RPMI8226 (cell line): ENCODE results near the gene PIK3CA.
A peak's percentile ranks its signal among the peaks of the same experiment; 100 is the strongest.
"Not testable (repeated sequence)": the region's sequence is repeated elsewhere in the genome, so short reads cannot be mapped to it uniquely, and the experiment has no call there.

ENCODE experiments used
- DNase-seq: peaks from one replicate; pipeline ENCODE4 v3.0.0-alpha.2; 2015

Gene PIK3CA

GRCh38 chr3:179147873-179148615, at the start of gene PIK3CA:
PIK3CA (plus strand) TSS chr3:179148357; CDS start chr3:179198826, 50,469 bp downstream.
- DNase-seq, result peak; percentile 100

- DNase-seq, result no peak
Observed at GRCh38 chr3:179098388-179099077, 49.6 kb upstream of the PIK3CA start.

DNA sequence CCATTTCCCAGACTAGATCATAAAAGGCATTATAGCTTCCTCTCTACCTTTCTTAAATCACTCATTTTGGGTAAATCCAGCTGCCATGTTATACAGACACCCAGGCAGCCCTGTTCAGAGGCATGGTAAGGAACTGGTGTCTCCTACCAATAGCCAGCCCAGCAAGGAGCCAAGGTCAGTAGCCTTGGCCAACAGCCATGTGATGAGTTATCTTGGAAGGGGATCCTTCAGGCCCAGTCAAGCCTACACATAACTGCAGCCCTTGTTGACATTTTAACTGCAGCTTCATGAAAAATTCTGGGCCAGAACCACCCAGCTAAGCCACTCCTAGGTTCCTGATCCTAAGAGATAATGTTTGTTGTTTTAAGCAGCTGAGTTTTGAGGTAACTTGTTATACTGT, 47.5 kb upstream of the PIK3CA start:
- DNase-seq, result no peak

DNA sequence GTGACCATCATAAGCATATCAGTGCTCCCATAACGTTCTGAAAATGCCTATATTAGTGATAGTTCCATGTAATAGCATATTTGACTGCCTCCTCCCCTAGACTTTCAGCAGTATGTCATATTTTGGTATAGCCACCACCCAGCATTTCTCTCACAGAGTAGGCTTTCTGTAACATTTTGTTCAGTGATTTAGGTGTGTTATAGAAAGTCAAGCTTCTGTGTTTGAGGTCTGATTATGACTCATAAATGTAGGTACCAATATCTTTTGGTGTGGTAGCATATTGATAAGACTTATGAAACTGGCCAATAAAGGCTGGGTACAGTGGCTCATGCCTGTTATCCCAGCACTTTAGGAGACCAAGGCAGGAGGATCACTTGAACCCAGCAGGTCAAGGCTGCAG, 42.3 kb upstream of the PIK3CA start:
- no peak for DNase-seq

DNA sequence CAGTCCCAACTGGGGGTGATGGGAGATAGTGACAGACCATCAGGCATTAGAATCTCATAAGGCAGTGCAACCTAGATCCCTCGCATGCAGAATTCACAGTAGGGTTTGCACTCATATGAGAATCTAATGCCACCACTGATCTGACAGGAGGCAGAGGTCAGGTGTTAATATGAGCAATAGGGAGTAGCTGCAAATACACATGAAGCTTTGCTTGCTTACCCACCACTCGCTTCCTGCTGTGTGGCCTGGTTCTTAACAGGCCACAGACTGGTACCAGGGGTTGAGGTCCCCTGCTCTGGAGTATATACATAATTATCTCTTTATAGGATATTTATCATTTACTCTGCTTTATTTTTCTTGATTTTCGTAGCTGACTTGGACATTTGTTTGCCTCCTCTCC, 40.5 kb upstream of the PIK3CA start:
- DNase-seq, result no peak

DNA sequence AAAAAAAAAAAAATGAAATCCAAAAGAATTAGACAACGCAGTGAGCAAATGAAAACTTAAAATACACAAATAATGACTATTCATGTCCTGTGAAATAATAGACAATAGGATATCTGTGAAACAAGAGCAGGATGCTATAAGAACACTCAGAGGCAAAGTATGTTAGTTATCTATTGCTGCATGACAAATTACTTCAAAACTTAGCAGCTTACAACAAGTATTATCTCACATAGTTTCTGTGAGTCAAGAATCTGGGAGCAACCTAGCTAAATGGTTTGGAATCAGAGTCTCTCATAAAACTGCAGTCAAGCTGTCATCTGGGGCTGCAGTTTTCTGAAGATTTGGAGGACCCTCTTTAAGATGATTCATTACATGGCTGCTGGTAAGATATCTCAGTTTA, 40.1 kb upstream of the PIK3CA start:
- DNase-seq, result no peak

DNA sequence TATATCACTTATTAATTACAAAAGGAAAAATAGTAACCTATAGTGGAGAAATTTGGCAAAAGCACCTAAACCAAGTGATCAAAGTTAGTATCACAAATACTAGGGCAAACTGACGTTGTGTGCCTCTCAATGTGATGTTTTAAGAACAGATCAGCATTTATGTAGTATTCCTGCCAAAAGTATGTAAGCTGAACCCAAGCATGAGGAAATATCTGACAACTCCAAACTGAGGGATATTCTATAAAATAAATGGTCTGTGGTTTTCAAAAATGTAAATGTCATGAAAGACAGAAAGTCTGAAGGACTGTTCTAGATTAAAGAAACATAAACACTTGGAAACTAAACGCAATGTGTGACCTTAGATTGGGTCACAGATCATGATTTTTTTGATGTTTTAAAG, 34.3 kb upstream of the PIK3CA start:
- DNase-seq, result no peak

- not testable (repeated sequence) for DNase-seq
Observed at GRCh38 chr3:179115444-179115843, 32.7 kb upstream of the PIK3CA start.

- no peak for DNase-seq
Observed at GRCh38 chr3:179116816-179117215, 31.3 kb upstream of the PIK3CA start.

DNA sequence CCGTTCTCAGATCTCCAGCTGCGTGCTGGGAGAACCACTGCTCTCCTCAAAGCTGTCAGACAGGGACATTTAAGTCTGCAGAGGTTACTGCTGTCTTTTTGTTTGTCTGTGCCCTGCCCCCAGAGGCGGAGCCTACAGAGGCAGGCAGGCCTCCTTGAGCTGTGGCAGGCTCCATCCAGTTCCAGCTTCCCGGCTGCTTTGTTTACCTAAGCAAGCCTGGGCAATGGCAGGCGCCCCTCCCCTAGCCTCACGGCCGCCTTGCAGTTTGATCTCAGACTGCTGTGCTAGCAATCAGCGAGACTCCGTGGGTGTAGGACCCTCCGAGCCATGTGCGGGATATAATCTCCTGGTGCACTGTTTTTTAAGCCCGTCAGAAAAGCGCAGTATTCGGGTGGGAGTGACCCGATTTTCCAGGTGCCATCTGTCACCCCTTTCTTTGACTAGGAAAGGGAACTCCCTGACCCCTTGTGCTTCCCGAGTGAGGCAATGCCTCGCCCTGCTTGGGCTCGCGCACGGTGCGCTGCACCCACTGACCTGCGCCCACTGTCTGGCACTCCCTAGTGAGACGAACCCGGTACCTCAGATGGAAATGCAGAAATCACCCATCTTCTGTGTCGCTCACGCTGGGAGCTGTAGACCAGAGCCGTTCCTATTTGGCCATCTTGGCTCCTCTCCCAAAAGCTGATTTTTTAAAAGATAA, 15.8 kb upstream of the PIK3CA start:
- not testable (repeated sequence) for DNase-seq

- peak; percentile 59 for DNase-seq
Observed at GRCh38 chr3:179133575-179133974, 14.6 kb upstream of the PIK3CA start.

DNA sequence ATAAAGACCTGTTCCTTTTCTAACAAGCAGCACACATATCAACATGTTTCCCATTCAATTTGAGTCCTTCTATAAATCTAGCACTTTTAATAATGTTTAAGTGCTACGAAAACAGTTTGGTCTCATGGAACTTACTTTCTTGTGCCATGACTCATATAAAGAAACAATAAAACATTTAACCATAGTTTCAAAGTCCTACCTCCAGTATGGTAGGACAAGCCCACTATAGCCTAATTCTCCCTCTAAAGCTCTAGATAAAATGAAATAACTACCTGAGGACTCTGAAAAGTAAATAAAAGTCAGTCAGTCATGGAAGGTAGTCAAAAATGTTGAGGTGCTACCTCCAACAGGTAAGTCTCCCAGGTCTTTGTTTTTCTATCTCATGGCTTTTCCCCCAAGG, 12.0 kb upstream of the PIK3CA start:
- no peak for DNase-seq

DNA sequence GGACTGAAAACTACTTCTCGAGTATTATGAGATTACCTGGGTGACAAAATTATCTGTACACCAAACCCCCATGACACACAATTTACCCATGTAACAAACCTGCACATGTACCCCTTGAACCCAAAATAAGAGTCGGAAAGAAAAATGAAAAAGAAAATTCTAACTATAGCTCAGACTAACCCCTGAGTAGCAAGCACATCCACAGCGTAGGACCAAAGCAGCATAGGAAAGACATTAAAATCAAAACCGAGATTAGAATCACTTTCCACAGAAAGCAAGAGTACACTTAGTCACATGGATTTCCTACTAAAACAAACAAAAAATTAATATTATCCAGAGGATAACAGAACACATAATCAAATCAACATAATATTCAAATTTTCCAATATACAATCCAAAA, 6.3 kb upstream of the PIK3CA start:
- no peak for DNase-seq

- peak; percentile 81 for DNase-seq
Observed at GRCh38 chr3:179146911-179147513, 1.1 kb upstream of the PIK3CA start.

DNA sequence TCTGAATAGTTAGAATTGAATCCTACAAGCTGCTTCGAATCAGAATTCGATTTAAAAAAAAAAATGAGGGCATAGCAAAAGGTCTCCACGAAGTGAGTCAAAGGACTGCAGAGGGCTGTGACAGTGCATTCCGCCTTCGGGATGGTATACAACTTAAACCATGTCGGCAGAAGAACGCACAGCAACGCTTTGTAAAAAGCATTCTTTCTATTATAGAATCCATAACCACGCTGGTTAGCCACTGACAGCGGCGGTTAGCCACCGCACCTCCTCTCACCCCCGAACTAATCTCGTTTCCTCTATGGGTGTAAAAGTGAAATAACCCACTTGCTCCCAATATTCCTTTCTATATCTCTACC, 664 bp upstream of the PIK3CA start:
- no peak for DNase-seq

DNA sequence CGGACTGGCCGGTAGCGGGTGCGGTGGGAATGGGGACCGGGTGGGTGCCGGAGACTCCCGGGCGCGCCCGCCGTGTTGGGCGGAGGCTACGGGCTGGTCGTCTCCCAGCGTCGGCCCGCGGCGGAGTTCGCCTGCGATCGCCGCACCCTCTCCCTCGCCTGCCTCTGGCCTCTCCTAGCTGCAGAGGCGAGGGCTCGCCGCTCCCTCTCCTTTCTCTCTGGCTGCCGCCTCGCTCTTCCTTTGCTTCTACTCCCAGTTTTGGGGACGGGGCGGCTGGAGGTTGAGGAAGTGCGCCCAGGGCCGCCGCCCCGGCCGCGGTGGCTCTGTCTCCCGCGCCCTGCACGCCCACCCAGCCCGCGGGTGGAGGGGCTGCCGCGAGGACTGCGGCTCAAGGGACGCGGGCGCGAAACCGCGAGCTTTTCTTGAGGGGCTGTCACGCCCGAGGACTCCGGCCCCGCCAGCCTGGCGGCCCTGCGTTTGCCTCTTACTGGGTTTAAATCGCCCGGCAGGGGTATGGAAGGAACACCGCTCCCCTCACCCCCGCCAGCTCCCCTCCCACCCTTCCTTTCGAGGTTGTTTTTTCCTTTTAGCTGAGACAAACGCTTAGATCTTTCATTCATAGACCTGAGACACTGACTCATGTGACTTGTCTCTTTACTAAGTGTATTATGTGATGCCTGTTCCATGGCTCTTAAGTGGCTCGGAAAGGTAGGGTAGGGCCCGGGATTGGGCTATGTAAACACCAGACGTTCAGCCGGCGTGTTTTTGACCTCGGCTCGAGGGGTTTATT, 654 bp downstream of the PIK3CA start:
- DNase-seq, result peak; percentile 71

DNA sequence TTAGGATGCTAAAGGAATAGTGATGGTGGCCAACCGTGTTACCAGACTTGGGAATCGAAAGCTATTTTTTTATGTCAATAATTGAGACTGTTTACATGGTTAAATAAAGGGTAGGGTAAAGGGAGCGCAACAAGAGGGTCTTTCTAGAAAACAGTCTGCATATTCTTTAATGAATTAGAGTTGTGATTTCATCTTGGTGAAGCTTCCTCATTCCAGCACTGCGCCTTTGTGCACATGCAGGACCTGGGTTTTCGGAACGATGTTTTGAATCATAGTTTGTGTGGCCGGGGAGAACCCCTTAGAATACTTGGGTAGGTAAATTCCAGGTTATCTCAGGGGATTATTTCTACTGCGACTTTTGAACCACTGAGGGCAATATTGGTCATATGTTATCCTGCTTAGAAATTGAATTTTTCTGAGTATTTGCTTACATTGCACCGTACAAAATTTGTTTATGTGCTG, 1.3 kb downstream of the PIK3CA start:
- peak; percentile 69 for DNase-seq

DNA sequence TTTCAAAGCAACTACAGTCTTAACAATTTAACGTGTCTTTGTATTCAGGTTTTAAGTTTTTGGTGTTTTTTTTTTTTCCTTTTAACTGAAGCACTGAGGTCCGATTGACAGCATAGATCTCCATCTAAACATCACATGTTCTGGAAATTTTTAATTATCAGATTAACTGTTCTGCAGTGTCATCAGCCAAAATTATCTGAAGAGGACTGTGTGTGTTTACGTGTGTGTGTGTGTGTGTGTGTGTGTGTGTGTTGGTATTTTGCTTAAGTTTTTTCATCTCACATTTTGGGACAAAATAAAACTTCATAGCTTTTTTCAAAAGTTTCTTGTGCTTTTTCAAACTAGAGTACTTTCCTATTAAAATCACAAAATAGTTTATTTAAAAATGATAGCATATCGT, 1.8 kb downstream of the PIK3CA start:
- DNase-seq, result no peak

DNA sequence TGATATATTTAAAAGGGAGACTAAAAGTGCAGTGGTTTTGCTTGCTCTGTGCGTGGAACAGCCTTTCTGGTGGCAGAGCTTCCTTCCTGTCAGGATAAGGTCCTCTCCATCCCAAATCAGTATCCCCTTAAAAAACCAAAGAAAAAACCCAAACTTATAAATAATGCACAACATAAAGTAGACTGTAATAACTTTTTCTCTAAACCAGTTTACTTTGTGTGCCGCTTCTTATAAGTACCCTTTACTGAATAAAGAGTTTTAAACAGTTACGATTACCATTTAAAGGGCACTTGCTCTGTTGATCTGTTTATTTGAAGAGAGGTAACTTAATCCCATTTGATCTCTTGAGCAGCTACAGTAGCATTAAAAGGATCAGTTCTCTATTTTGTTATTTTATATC, 2.5 kb downstream of the PIK3CA start:
- DNase-seq, result no peak

- no peak for DNase-seq
Observed at GRCh38 chr3:179151474-179151873, 3.3 kb downstream of the PIK3CA start.

GRCh38 chr3:179156170-179156569, 8.0 kb downstream of the PIK3CA start:
- no peak for DNase-seq

DNA sequence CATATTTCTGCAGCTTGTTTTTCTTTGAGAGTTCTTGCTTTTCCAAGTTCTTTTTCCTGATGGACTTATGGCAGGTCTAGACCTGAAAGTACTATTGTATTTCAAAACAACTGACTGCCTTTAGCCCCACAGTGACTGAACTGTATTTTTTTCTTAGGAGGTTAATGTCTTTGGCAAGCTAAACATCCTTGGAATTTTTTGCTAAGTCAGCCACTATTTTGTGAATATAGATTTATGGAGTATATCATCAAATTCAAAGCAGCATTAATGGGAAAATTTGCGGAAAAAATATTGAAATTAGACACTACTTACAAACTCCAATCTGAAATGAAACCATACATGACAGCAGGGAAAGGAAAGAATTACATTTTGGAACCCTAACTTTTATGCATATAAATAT, 8.6 kb downstream of the PIK3CA start:
- DNase-seq, result no peak
